Measurements from ENCODE around the gene SDCBP2. TPM values are rescaled to one million over a fixed set of nuclear protein-coding genes. Genes with fewer than 3 reads are reported as not detected.

SDCBP2 gene
- total and polyA plus RNA-seq, 2 of the 8 experiments (the other 6 are each of a cell fraction or from before 2014, with no cell fraction given), result 4.2 to 6.7 TPM

- H3K23ac ChIP-seq (ENCODE audit: insufficient read length), result no peak overlapping the region
- no peak overlapping the region for H3K18ac ChIP-seq (ENCODE audit: extremely low read depth, low read length)
- 83% methylated on average over 2 of the region's 2 CpGs; no CpG with 5 or more reads in 1 of the 2 experiments for WGBS, 2 experiments (ENCODE audit: extremely low coverage in 1 of 2, insufficient coverage in 1 of 2, insufficient read length in 1 of 2, insufficient replicate concordance in 2 of 2, low coverage in 1 of 2, low lambda C conversion rate in 2 of 2, missing lambda C conversion rate in 1 of 2)
- no peak overlapping the region for H4K91ac ChIP-seq (replicated peaks; ENCODE audit: insufficient read length, low read length)
- no peak overlapping the region for H3K9ac ChIP-seq (replicated peaks in 1 of 4; ENCODE audit: extremely low read depth in 1 of 4, low read depth in 3 of 4, low read length in 3 of 4)
- H2AFZ ChIP-seq (ENCODE audit: low read length), result no peak overlapping the region
- POLR2A ChIA-PET (ENCODE audit: partially characterized antibody), result interaction anchor here (0.7 to 1.5 kb wide), 3 partner anchors 9 to 95 kb away, joined by 3 to 4 read pairs (median 3); no protein-coding TSS in a partner anchor
- H3K36me3 ChIP-seq (ENCODE audit: control insufficient read depth in 2 of 4, insufficient read depth in 4 of 4, low read length in 3 of 4), result peaks cover 6 to 47% (median 21%) of the 10 kb centered on the region in 4 experiments
- no peak overlapping the region for H3K14ac ChIP-seq (ENCODE audit: insufficient read length)
- H3K27ac ChIP-seq (ENCODE audit: low read depth, low read length), result no peak overlapping the region
- H3K4me3 ChIP-seq (ENCODE audit: extremely low read depth in 1 of 4, insufficient read depth in 2 of 4, low read depth in 3 of 4, low read length in 4 of 4), result no peak overlapping the region
- DNase-seq (ENCODE audit: low read depth in 1 of 2, low spot score in 2 of 2), result no peak
- H3K79me1 ChIP-seq (ENCODE audit: low read depth, low read length), result peaks cover 6% of the 10 kb centered on the region; the same call in 1 of the 2 replicates
- H2BK15ac ChIP-seq (ENCODE audit: low read length), result no peak overlapping the region
- TF ChIP-seq, protein P1, sequence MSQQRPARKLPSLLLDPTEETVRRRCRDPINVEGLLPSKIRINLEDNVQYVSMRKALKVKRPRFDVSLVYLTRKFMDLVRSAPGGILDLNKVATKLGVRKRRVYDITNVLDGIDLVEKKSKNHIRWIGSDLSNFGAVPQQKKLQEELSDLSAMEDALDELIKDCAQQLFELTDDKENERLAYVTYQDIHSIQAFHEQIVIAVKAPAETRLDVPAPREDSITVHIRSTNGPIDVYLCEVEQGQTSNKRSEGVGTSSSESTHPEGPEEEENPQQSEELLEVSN (IDR thresholded peaks at IDR 0.05), result no peak
- H3K27me3 ChIP-seq (replicated peaks in 1 of 4; ENCODE audit: control insufficient read depth in 3 of 4, extremely low read depth in 1 of 4, insufficient read depth in 3 of 4, low read length in 3 of 4), result no peaks in the 10 kb centered on the region
- peaks cover 0 to 18% of the 10 kb centered on the region in 2 experiments; a peak in 2 of 4 replicates for H3K79me2 ChIP-seq (ENCODE audit: control insufficient read depth in 1 of 2, insufficient read depth in 2 of 2, low read length in 2 of 2)
- CTCF ChIA-PET (ENCODE audit: partially characterized antibody), result interaction anchor here (0.8 to 1.1 kb wide), 3 partner anchors 10 to 72 kb away, joined by 3 read pairs; no protein-coding TSS in a partner anchor
- H4K8ac ChIP-seq (ENCODE audit: extremely low read depth, insufficient read depth, low read length), result no peak overlapping the region
- H3K4me1 ChIP-seq (replicated peaks in 1 of 4; ENCODE audit: control insufficient read depth in 3 of 4, insufficient read depth in 4 of 4, low read length in 3 of 4), result peaks cover 0 to 3% (median 0%) of the 10 kb centered on the region in 4 experiments; a peak in 2 of 7 replicates
- no peak overlapping the region for H3K56ac ChIP-seq (replicated peaks; ENCODE audit: insufficient read length, low read depth, low read length)
- H4K5ac ChIP-seq (ENCODE audit: insufficient read length, low read depth, low read length), result no peak overlapping the region
- H2BK120ac ChIP-seq (replicated peaks; ENCODE audit: low read depth, low read length), result no peak overlapping the region
- H3K4me2 ChIP-seq (ENCODE audit: insufficient read depth in 1 of 2, low read depth in 2 of 2, low read length in 2 of 2), result no peak overlapping the region
- H3K9me3 ChIP-seq (ENCODE audit: insufficient read depth in 2 of 2, low read depth in 1 of 2, low read length in 1 of 2), result no peaks in the 10 kb centered on the region
- H3K4ac ChIP-seq (replicated peaks; ENCODE audit: insufficient read length, low read depth, low read length), result no peak overlapping the region
- peaks cover 8 to 17% of the 10 kb centered on the region in 2 experiments for H4K20me1 ChIP-seq (replicated peaks in 1 of 2; ENCODE audit: control insufficient read depth in 1 of 2, insufficient read depth in 2 of 2, low read length in 2 of 2)
- H2BK12ac ChIP-seq (ENCODE audit: low read depth, low read length), result no peak overlapping the region
- no peak for FAIRE-seq
- H3K23me2 ChIP-seq (ENCODE audit: low read depth, low read length), result no peaks in the 10 kb centered on the region
- no peak overlapping the region for H2AK5ac ChIP-seq (ENCODE audit: low read depth, low read length)
- H2BK5ac ChIP-seq (ENCODE audit: low read depth, low read length), result no peak overlapping the region
- H2BK20ac ChIP-seq (ENCODE audit: low read length), result no peak overlapping the region
Observed at GRCh38 chr20:1370548-1371110, 41.7 kb upstream of the SDCBP2 start.

Measured in H1 (cell line).